HEK293T (cell line): ENCODE measurements around the gene CALM1.
A peak's percentile ranks its signal among the peaks of the same experiment; 100 is the strongest.

Experiments used
- CTCF ChIA-PET: fragments of 350-600 bp; formaldehyde crosslinking; extraction: SDS; loops from one replicate; lab custom pipeline; 2021; ENCODE audit warnings: antibody characterized with exemption, inconsistent platforms; lab: Yijun Ruan, JAX
- POLR2A ChIA-PET: fragments of 350-600 bp; formaldehyde crosslinking; extraction: SDS; loops from one replicate; lab custom pipeline; 2020; ENCODE audit warnings: antibody characterized with exemption, inconsistent platforms; lab: Yijun Ruan, JAX
- DNase-seq: peaks from one replicate; pipeline ENCODE4 v3.0.0; 2012; ENCODE audit warnings: mixed read lengths; ENCODE audit errors: extremely low spot score
- ARNT ChIP-seq: fragments of 450-650 bp; IDR thresholded peaks from 2 replicates; pipeline ENCODE4 v1.6.1; 2017; ENCODE audit warnings: mild to moderate bottlenecking
- BHLHE40 ChIP-seq: fragments of 450-650 bp; IDR thresholded peaks from 2 replicates; pipeline ENCODE4 v1.6.1; 2016; ENCODE audit warnings: mild to moderate bottlenecking, moderate library complexity, borderline replicate concordance
- CTBP1 ChIP-seq: fragments of 450-650 bp; IDR thresholded peaks from 2 replicates; pipeline ENCODE4 v1.6.1; 2016; ENCODE audit warnings: borderline replicate concordance
- ELF4 ChIP-seq: fragments of 450-650 bp; IDR thresholded peaks from 2 replicates; pipeline ENCODE4 v1.6.1; 2017; ENCODE audit warnings: antibody characterized with exemption
- FOXA1 ChIP-seq: fragments of 450-650 bp; IDR thresholded peaks from 2 replicates; pipeline ENCODE4 v1.6.1; 2016; ENCODE audit warnings: mild to moderate bottlenecking
- FOXK2 ChIP-seq: fragments of 450-650 bp; IDR thresholded peaks from 2 replicates; pipeline ENCODE4 v1.6.1; 2016; ENCODE audit warnings: mild to moderate bottlenecking
- FOXM1 ChIP-seq: fragments of 450-650 bp; IDR thresholded peaks from 2 replicates; pipeline ENCODE4 v1.6.1; 2017; ENCODE audit warnings: mild to moderate bottlenecking, borderline replicate concordance
- HDGF ChIP-seq: fragments of 450-650 bp; IDR thresholded peaks from 2 replicates; pipeline ENCODE4 v1.6.1; 2017; ENCODE audit warnings: antibody characterized with exemption, borderline replicate concordance
- L3MBTL2 ChIP-seq: fragments of 450-650 bp; conservative IDR thresholded peaks from 2 replicates; pipeline ENCODE4 v1.6.1; 2016; ENCODE audit warnings: mild to moderate bottlenecking
- LEF1 ChIP-seq: fragments of 450-650 bp; IDR thresholded peaks from 2 replicates; pipeline ENCODE4 v1.6.1; 2017; ENCODE audit warnings: mild to moderate bottlenecking, borderline replicate concordance
- NFRKB ChIP-seq: fragments of 450-650 bp; IDR thresholded peaks from 2 replicates; pipeline ENCODE4 v1.6.1; 2016; ENCODE audit warnings: mild to moderate bottlenecking, moderate library complexity
- SP1 ChIP-seq: fragments of 450-650 bp; IDR thresholded peaks from 2 replicates; pipeline ENCODE4 v1.6.1; 2017
- SUZ12 ChIP-seq: fragments of 450-650 bp; IDR thresholded peaks from 2 replicates; pipeline ENCODE4 v1.6.1; 2016; ENCODE audit warnings: mild to moderate bottlenecking
- TARDBP ChIP-seq: fragments of 450-650 bp; IDR thresholded peaks from 2 replicates; pipeline ENCODE4 v1.6.1; 2016
- ZNF384 ChIP-seq: fragments of 450-650 bp; IDR thresholded peaks from 2 replicates; pipeline ENCODE4 v1.6.1; 2016
- TF ChIP-seq, protein P1 (sequence below): fragments of 450-650 bp; IDR thresholded peaks from 2 replicates; pipeline ENCODE4 v1.6.1; 2016

CALM1 gene

DNA sequence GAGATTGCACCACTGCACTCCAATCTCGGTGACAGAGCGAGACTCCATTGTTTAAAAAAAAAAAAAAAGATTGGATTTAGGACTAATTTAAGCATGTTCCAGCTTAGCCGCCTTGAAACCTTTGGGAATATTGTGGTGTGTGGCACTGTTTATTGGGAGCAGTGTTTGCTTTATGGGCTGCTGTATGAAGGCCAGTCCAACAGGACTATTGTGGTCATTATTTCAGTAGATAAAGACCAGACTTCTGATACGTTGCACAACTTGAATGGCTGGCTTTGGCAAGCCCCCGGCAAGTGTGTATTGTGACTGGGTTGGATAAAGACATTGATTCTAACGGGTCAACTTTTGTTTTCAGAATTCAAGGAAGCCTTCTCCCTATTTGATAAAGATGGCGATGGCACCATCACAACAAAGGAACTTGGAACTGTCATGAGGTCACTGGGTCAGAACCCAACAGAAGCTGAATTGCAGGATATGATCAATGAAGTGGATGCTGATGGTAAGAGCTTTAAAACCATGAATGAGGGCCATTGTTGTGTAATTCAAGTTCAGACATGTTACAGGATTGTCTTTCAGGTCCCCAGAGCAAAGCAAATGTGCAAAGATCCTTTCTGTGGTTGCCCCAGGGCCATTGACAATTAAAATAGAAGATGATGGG, 4.2 kb downstream of the CALM1 start:
- ChIA-PET POLR2A (no interaction called here), CTCF (interaction anchor here (1.3 to 1.7 kb wide), 2 partner anchors 122 to 296 kb away, joined by 4 to 11 read pairs; no protein-coding TSS in a partner anchor)
- TF ChIP-seq ZNF384 (no peak), FOXK2 (no peak), SP1 (no peak), ARNT (no peak), LEF1 (no peak), HDGF (no peak), CTBP1 (no peak), L3MBTL2 (no peak), BHLHE40 (no peak), NFRKB (no peak), FOXA1 (no peak), ELF4 (no peak)
- TF ChIP-seq, protein P1, sequence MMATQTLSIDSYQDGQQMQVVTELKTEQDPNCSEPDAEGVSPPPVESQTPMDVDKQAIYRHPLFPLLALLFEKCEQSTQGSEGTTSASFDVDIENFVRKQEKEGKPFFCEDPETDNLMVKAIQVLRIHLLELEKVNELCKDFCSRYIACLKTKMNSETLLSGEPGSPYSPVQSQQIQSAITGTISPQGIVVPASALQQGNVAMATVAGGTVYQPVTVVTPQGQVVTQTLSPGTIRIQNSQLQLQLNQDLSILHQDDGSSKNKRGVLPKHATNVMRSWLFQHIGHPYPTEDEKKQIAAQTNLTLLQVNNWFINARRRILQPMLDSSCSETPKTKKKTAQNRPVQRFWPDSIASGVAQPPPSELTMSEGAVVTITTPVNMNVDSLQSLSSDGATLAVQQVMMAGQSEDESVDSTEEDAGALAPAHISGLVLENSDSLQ, result no peak
- DNase-seq, result no peak

DNA sequence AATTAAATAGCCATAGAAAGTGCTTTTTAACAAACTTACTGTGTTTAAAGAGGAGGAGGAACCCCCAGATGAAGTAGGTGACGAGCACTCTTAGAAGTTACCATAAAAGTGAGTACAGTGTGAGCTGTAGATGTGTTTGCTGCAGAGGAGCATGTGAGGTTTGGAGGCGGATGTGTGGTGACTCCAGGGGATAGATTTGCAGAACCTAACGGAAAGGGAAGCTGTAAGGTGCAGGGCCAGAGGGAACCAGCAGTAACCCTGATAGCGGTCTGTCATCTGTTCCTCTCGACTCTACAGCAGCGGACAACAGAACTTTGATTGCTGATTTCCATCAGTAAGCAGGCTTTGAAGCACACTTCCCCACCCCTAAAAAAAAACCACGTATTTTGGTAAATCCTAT, 5.2 kb downstream of the CALM1 start:
- TF ChIP-seq SUZ12, result no peak
- TF ChIP-seq LEF1, result no peak
- ChIA-PET POLR2A (no interaction called here), CTCF (interaction anchor here (0.6 kb wide), 2 partner anchors 12 to 49 kb away, joined by 3 read pairs; no protein-coding TSS in a partner anchor)
- no peak for DNase-seq

DNA sequence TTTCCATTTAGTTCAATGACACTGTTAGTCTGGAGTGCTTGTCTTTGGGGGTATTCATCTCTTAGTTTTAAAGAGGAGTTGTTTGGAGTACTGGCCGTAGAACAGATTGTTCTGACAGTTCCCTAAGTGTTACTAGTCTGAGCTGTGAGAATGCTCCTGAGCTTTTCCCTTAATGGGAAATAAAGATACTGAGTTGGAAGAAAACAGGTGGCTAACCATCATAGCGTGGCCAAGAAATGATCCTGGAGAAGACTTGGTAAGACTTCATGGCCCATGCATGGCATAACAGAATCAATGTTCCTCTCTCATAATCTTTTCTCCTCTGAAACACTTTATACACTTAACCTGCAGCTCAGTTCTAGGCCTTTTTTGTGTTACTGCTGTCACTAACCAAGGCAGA, 6.2 kb downstream of the CALM1 start:
- CTCF ChIA-PET, result no interaction called here
- TF ChIP-seq BHLHE40, result no peak
- no peak for TF ChIP-seq NFRKB
- TF ChIP-seq CTBP1, result no peak
- no peak for TF ChIP-seq HDGF
- TF ChIP-seq FOXM1, result no peak
- no peak for TF ChIP-seq SP1
- TF ChIP-seq ELF4, result no peak
- no peak for TF ChIP-seq SUZ12
- TF ChIP-seq TARDBP, result no peak
- TF ChIP-seq ZNF384, result no peak
- no peak for TF ChIP-seq L3MBTL2
- no peak for TF ChIP-seq ARNT
- no peak for TF ChIP-seq FOXA1
- no peak for TF ChIP-seq LEF1
- TF ChIP-seq, protein P1, result no peak
- no peak for TF ChIP-seq FOXK2
- POLR2A ChIA-PET, result no interaction called here
- DNase-seq, result no peak

DNA sequence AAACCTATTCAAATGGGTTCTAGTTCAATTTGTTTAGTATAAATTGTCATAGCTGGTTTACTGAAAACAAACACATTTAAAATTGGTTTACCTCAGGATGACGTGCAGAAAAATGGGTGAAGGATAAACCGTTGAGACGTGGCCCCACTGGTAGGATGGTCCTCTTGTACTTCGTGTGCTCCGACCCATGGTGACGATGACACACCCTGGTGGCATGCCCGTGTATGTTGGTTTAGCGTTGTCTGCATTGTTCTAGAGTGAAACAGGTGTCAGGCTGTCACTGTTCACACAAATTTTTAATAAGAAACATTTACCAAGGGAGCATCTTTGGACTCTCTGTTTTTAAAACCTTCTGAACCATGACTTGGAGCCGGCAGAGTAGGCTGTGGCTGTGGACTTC, 8.3 kb downstream of the CALM1 start:
- CTCF ChIA-PET, result interaction anchor here (1.2 kb wide), 1 partner anchor 113 kb away, joined by 3 read pairs; no protein-coding TSS in a partner anchor
- POLR2A ChIA-PET, result no interaction called here
- TF ChIP-seq FOXK2, result no peak
- TF ChIP-seq FOXA1, result no peak
- no peak for TF ChIP-seq L3MBTL2
- no peak for TF ChIP-seq SUZ12
- DNase-seq, result no peak

DNA sequence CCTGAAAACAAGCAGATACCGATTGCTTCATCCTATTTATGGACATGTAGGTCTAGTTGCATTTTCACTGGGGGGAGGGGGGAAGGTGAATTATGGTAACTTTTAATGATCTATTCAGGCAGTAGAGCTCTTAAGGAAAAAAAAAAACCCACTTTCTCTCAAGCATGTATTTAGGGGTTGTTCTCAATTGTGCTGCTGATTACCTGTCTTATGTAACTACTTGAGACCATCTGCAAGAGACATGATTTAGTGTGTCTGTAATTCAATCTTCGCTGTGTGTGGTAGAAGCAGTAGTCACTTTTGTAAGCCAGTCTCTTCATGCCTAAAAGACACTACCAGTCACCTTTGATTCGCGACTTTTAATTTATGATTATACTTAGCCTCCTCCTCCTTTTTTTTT, 8.9 kb downstream of the CALM1 start:
- TF ChIP-seq ARNT (no peak), HDGF (no peak), NFRKB (no peak)
- TF ChIP-seq, protein P1, result peak; percentile 81

DNA sequence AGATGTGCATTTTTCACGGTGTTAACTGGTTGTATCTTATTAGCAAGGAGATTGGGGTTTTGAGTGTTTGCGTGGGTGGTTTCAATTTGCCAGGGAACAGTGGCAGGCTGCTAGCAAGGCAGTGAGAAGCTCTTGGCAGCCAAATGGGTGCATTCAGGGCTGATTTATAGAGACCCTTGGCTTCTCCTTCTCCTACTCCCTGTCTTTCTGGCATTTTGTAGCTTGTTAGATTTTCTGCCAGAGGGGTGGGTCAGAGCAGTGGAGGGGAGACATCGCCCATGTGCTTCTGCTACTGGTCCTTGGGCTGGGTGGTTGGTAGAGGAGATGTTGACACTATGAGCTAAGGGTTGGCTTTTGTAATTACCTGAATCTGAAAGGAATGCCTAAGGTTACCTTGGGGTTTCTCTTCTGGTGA, 9.6 kb downstream of the CALM1 start:
- no peak for TF ChIP-seq LEF1
- TF ChIP-seq ARNT, result no peak
- TF ChIP-seq FOXK2, result no peak
- TF ChIP-seq ELF4, result no peak
- no peak for TF ChIP-seq FOXM1
- no peak for TF ChIP-seq CTBP1
- no peak for TF ChIP-seq HDGF
- TF ChIP-seq, protein P1, result no peak
- no peak for TF ChIP-seq FOXA1
- no peak for TF ChIP-seq NFRKB
- TF ChIP-seq L3MBTL2, result no peak
- no peak for TF ChIP-seq TARDBP
- TF ChIP-seq BHLHE40, result no peak
- ChIA-PET CTCF (interaction anchor here (0.6 to 0.7 kb wide), 2 partner anchors 120 to 212 kb away, joined by 3 read pairs; no protein-coding TSS in a partner anchor), POLR2A (interaction anchor here (0.8 to 1.6 kb wide), 3 partner anchors 9 to 111 kb away, joined by 3 to 4 read pairs (median 3); no protein-coding TSS in a partner anchor)
- no peak for DNase-seq

More for the DNA sequence above, 8.9 kb downstream of the CALM1 start:
- no peak for DNase-seq
- ChIA-PET POLR2A (interaction anchor here (0.8 to 1.3 kb wide), 2 partner anchors 10 to 111 kb away, joined by 3 read pairs; no protein-coding TSS in a partner anchor), CTCF (interaction anchor here (0.7 kb wide), 1 partner anchor 213 kb away, joined by 3 read pairs; no protein-coding TSS in a partner anchor)
